ENCODE results near the gene NPC1L1.

NPC1L1 gene

DNA sequence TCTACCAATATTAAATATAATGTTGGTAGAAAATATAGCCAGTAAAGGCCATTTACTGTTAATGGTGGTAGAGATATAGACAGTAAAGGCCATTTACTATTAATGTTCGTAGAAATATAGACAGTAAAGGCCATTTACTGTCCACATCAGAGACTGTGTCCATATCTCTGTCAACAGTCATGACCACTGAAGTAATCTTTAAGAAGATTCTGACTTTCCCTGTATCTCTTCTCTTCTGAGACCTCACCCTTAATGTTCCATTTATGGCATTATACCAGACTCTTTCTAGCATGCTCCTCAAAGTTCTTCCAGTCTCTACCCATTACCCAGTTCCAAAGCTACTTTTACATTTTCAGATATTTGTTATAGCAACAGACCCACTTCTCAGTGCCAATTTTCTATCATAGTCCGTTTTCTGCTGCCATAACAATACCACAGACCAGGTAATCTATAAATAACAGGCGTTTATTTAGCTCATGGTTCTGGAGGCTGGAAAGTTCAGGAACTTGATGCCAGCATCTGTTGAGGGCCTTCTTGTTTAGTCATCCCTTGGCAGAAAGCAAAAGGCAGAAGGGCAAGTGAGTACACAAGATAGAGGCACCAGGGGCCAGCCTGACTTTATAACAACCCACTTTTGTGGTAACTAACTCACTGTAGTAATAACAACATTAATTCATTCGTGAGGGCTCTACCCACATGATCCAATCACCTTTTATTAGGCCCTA, 42.7 kb downstream of the NPC1L1 start:
- no peak overlapping the region for H2BK12ac ChIP-seq (ENCODE audit: low read length)
- H3K27ac ChIP-seq (ENCODE audit: low read depth, low read length) = no peak overlapping the region
- H3K4me3 ChIP-seq (ENCODE audit: low read depth, low read length) = no peak overlapping the region
- H3K4ac ChIP-seq (ENCODE audit: low read depth, low read length) = no peak overlapping the region
- no peaks in the 10 kb centered on the region for H3K27me3 ChIP-seq (ENCODE audit: insufficient read depth, low read length)
- H3K79me1 ChIP-seq (ENCODE audit: low read length) = no peaks in the 10 kb centered on the region
- H4K12ac ChIP-seq (ENCODE audit: low read depth, low read length) = no peak overlapping the region
- H3K9ac ChIP-seq (ENCODE audit: low read length) = no peak overlapping the region
- H3K14ac ChIP-seq (ENCODE audit: low read length) = no peak overlapping the region
- H4K8ac ChIP-seq (ENCODE audit: low read depth, low read length) = no peak overlapping the region
- no peak overlapping the region for H3K23ac ChIP-seq (ENCODE audit: low read length)
- H3K79me2 ChIP-seq (ENCODE audit: control insufficient read depth, insufficient read depth, low read length, poor library complexity) = no peaks in the 10 kb centered on the region
- H3K36me3 ChIP-seq (ENCODE audit: control insufficient read depth in 1 of 2, insufficient read depth in 2 of 2, low read length in 2 of 2) = no peaks in the 10 kb centered on the region
- H4K91ac ChIP-seq (ENCODE audit: low read depth, low read length) = no peak overlapping the region
- no peak for DNase-seq
- no CpG with 5 or more reads among the region's 4 CpGs for WGBS (ENCODE audit: extremely low coverage, insufficient coverage, insufficient read length)
- no peak overlapping the region for H3K4me2 ChIP-seq (ENCODE audit: low read length)
- no peaks in the 10 kb centered on the region for H3K4me1 ChIP-seq (ENCODE audit: control insufficient read depth in 1 of 2, insufficient read depth in 2 of 2, low read length in 2 of 2)
- H3K18ac ChIP-seq (ENCODE audit: low read length) = no peak overlapping the region
- no peaks in the 10 kb centered on the region for H3K9me3 ChIP-seq (ENCODE audit: insufficient read depth, low read depth, low read length)
- no peak overlapping the region for H2AK5ac ChIP-seq (ENCODE audit: low read length)
- no peak overlapping the region for H2AFZ ChIP-seq (ENCODE audit: insufficient read depth, low read length, poor library complexity)
- H2BK120ac ChIP-seq (ENCODE audit: insufficient read depth, low read length, poor library complexity) = no peak overlapping the region
- H2BK5ac ChIP-seq (ENCODE audit: low read depth, low read length, poor library complexity) = no peak overlapping the region

- no peaks in the 10 kb centered on the region for H3K79me1 ChIP-seq (ENCODE audit: low read length)
- no peak overlapping the region for H3K9ac ChIP-seq (ENCODE audit: low read length)
- no peaks in the 10 kb centered on the region for H3K4me1 ChIP-seq (ENCODE audit: control insufficient read depth in 1 of 2, insufficient read depth in 2 of 2, low read length in 2 of 2)
- no peak overlapping the region for H3K14ac ChIP-seq (ENCODE audit: low read length)
- H2BK12ac ChIP-seq (ENCODE audit: low read length) = no peak overlapping the region
- WGBS (ENCODE audit: extremely low coverage, insufficient coverage, insufficient read length) = no CpG with 5 or more reads among the region's 5 CpGs
- no peak overlapping the region for H2BK120ac ChIP-seq (ENCODE audit: insufficient read depth, low read length, poor library complexity)
- no peak overlapping the region for H4K8ac ChIP-seq (ENCODE audit: low read depth, low read length)
- DNase-seq = no peak
- H3K79me2 ChIP-seq (ENCODE audit: control insufficient read depth, insufficient read depth, low read length, poor library complexity) = no peaks in the 10 kb centered on the region
- H2AK5ac ChIP-seq (ENCODE audit: low read length) = no peak overlapping the region
- H3K4me3 ChIP-seq (ENCODE audit: low read depth, low read length) = no peak overlapping the region
- H3K23ac ChIP-seq (ENCODE audit: low read length) = no peak overlapping the region
- H3K36me3 ChIP-seq (ENCODE audit: control insufficient read depth in 1 of 2, insufficient read depth in 2 of 2, low read length in 2 of 2) = no peaks in the 10 kb centered on the region
- H4K12ac ChIP-seq (ENCODE audit: low read depth, low read length) = no peak overlapping the region
- no peaks in the 10 kb centered on the region for H3K9me3 ChIP-seq (ENCODE audit: insufficient read depth, low read depth, low read length)
- no peaks in the 10 kb centered on the region for H3K27me3 ChIP-seq (ENCODE audit: insufficient read depth, low read length)
- H3K27ac ChIP-seq (ENCODE audit: low read depth, low read length) = no peak overlapping the region
- no peak overlapping the region for H3K18ac ChIP-seq (ENCODE audit: low read length)
- no peak overlapping the region for H2BK5ac ChIP-seq (ENCODE audit: low read depth, low read length, poor library complexity)
- no peak overlapping the region for H4K91ac ChIP-seq (ENCODE audit: low read depth, low read length)
- H3K4ac ChIP-seq (ENCODE audit: low read depth, low read length) = no peak overlapping the region
- no peak overlapping the region for H2AFZ ChIP-seq (ENCODE audit: insufficient read depth, low read length, poor library complexity)
- H3K4me2 ChIP-seq (ENCODE audit: low read length) = no peak overlapping the region
Measured at GRCh38 chr7:44497155-44498027, 43.7 kb downstream of the NPC1L1 start.

DNA sequence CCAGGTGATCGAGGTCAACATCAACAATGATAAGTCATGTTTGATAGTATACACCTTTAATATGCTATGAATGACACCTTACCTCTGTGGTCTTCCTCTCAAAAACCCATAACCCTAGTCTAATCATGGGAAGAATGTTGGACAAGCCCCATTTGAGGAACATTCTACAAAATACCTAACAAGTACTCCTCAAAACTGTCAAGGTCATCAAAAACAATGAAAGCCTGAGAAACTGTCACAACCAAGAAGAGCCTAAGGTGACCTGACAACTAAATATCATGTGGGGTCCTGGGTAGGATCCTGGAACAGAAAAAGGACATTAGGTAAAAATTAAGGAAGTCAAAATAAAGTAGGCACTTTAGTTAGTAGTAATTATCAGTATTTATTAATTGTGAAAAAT, 44.7 kb downstream of the NPC1L1 start:
- no peaks in the 10 kb centered on the region for H3K4me1 ChIP-seq (ENCODE audit: control insufficient read depth in 1 of 2, insufficient read depth in 2 of 2, low read length in 2 of 2)

GRCh38 chr7:44494960-44495359, 46.2 kb downstream of the NPC1L1 start:
- H3K23ac ChIP-seq (ENCODE audit: low read length) = no peak overlapping the region
- peaks cover 6% of the 10 kb centered on the region for H3K79me2 ChIP-seq (ENCODE audit: control insufficient read depth, insufficient read depth, low read length, poor library complexity)
- no CpG with 5 or more reads among the region's 2 CpGs for WGBS (ENCODE audit: extremely low coverage, insufficient coverage, insufficient read length)
- H4K12ac ChIP-seq (ENCODE audit: low read depth, low read length) = no peak overlapping the region
- DNase-seq = no peak
- H3K4ac ChIP-seq (ENCODE audit: low read depth, low read length) = no peak overlapping the region
- no peak overlapping the region for H3K4me3 ChIP-seq (ENCODE audit: low read depth, low read length)
- H3K36me3 ChIP-seq (ENCODE audit: control insufficient read depth in 1 of 2, insufficient read depth in 2 of 2, low read length in 2 of 2) = no peaks in the 10 kb centered on the region
- no peak overlapping the region for H3K9ac ChIP-seq (ENCODE audit: low read length)
- H2BK12ac ChIP-seq (ENCODE audit: low read length) = no peak overlapping the region
- H3K9me3 ChIP-seq (ENCODE audit: insufficient read depth, low read depth, low read length) = no peaks in the 10 kb centered on the region
- H3K79me1 ChIP-seq (ENCODE audit: low read length) = peaks cover 7% of the 10 kb centered on the region
- H4K91ac ChIP-seq (ENCODE audit: low read depth, low read length) = no peak overlapping the region
- no peak overlapping the region for H2AFZ ChIP-seq (ENCODE audit: insufficient read depth, low read length, poor library complexity)
- no peak overlapping the region for H3K4me2 ChIP-seq (ENCODE audit: low read length)
- H3K27me3 ChIP-seq (ENCODE audit: insufficient read depth, low read length) = no peaks in the 10 kb centered on the region
- H2BK120ac ChIP-seq (ENCODE audit: insufficient read depth, low read length, poor library complexity) = no peak overlapping the region
- no peak overlapping the region for H3K14ac ChIP-seq (ENCODE audit: low read length)
- H3K27ac ChIP-seq (ENCODE audit: low read depth, low read length) = no peak overlapping the region
- H3K4me1 ChIP-seq (ENCODE audit: control insufficient read depth in 1 of 2, insufficient read depth in 2 of 2, low read length in 2 of 2) = no peaks in the 10 kb centered on the region
- no peak overlapping the region for H4K8ac ChIP-seq (ENCODE audit: low read depth, low read length)
- H2AK5ac ChIP-seq (ENCODE audit: low read length) = no peak overlapping the region
- no peak overlapping the region for H3K18ac ChIP-seq (ENCODE audit: low read length)
- H2BK5ac ChIP-seq (ENCODE audit: low read depth, low read length, poor library complexity) = no peak overlapping the region

More for the DNA sequence above, 44.7 kb downstream of the NPC1L1 start:
- no CpG with 5 or more reads among the region's 1 CpG for WGBS (ENCODE audit: extremely low coverage, insufficient coverage, insufficient read length)
- Histone ChIP-seq H3K79me1 (ENCODE audit: low read length) (no peaks in the 10 kb centered on the region), H3K36me3 (ENCODE audit: control insufficient read depth in 1 of 2, insufficient read depth in 2 of 2, low read length in 2 of 2) (no peaks in the 10 kb centered on the region), H3K27ac (ENCODE audit: low read depth, low read length) (no peak overlapping the region), H2AFZ (ENCODE audit: insufficient read depth, low read length, poor library complexity) (no peak overlapping the region), H2AK5ac (ENCODE audit: low read length) (no peak overlapping the region), H4K12ac (ENCODE audit: low read depth, low read length) (no peak overlapping the region), H3K14ac (ENCODE audit: low read length) (no peak overlapping the region), H3K4ac (ENCODE audit: low read depth, low read length) (no peak overlapping the region), H4K91ac (ENCODE audit: low read depth, low read length) (no peak overlapping the region), H3K18ac (ENCODE audit: low read length) (no peak overlapping the region), H2BK5ac (ENCODE audit: low read depth, low read length, poor library complexity) (no peak overlapping the region), H3K9ac (ENCODE audit: low read length) (no peak overlapping the region), H3K23ac (ENCODE audit: low read length) (no peak overlapping the region), H3K79me2 (ENCODE audit: control insufficient read depth, insufficient read depth, low read length, poor library complexity) (no peaks in the 10 kb centered on the region), H3K9me3 (ENCODE audit: insufficient read depth, low read depth, low read length) (no peaks in the 10 kb centered on the region), H3K4me2 (ENCODE audit: low read length) (no peak overlapping the region), H3K27me3 (ENCODE audit: insufficient read depth, low read length) (no peaks in the 10 kb centered on the region), H3K4me3 (ENCODE audit: low read depth, low read length) (no peak overlapping the region), H2BK120ac (ENCODE audit: insufficient read depth, low read length, poor library complexity) (no peak overlapping the region), H4K8ac (ENCODE audit: low read depth, low read length) (no peak overlapping the region), H2BK12ac (ENCODE audit: low read length) (no peak overlapping the region)
- no peak for DNase-seq

All from trophoblast cell (in vitro differentiated cells and primary cell).